Upper lobe of left lung (tissue), 6 donors: ENCODE data around the gene ARHGDIA. TPM values are rescaled to one million over a fixed set of nuclear protein-coding genes. Genes with fewer than 3 reads are reported as not detected.

Experiments used
- ATAC-seq, 2 donors: fragments of 200-7000 bp; cut with Tn5 transposase; one replicate each; pipeline ENCODE4 v1.9.1; 2022; ENCODE audit warnings: mild to moderate bottlenecking in 2 of 2, moderate library complexity in 2 of 2; ENCODE audit not compliant: low FRiP score in 2 of 2
- DNase-seq, 2 donors: peaks; one replicate each; pipeline ENCODE4 v3.0.0-alpha.2; 2019 to 2020
- H3K27ac ChIP-seq, 4 donors: fragments of 200-600 bp; sonication (generic); one replicate each; pipeline ENCODE4 v1.5.1; 2016 to 2019
- H3K27me3 ChIP-seq, 4 donors: fragments of 200-600 bp; sonication (generic); one replicate each; pipeline ENCODE4 v1.5.1; 2017 to 2019
- H3K36me3 ChIP-seq, 4 donors: fragments of 200-600 bp; sonication (generic); one replicate each; pipeline ENCODE4 v1.5.1; 2016 to 2019
- H3K4me1 ChIP-seq, 4 donors: fragments of 200-600 bp; sonication (generic); one replicate each; pipeline ENCODE4 v1.5.1; 2018 to 2019
- H3K4me3 ChIP-seq, 4 donors: fragments of 200-600 bp; sonication (generic); one replicate each; pipeline ENCODE4 v1.5.1; 2017 to 2019; ENCODE audit warnings: mild to moderate bottlenecking in 2 of 4, moderate library complexity in 1 of 4
- H3K9me3 ChIP-seq, 4 donors: fragments of 200-600 bp; sonication (generic); one replicate each; pipeline ENCODE4 v1.5.1; 2018 to 2019
- CTCF ChIP-seq, 6 experiments: fragments of 450-650 bp in 4 of 6; fragments of 200-600 bp in 2 of 6; sonication (generic) in 2 of 6; IDR thresholded peaks; one replicate each; pipeline ENCODE4 v1.5.1; 2016 to 2019; ENCODE audit warnings: antibody characterized with exemption in 6 of 6
- EP300 ChIP-seq, 4 donors: sonication (generic); formaldehyde crosslinking; IDR thresholded peaks; one replicate each; pipeline ENCODE4 v1.5.1; 2017; ENCODE audit warnings: antibody characterized with exemption in 4 of 4, control low read depth in 2 of 4
- POLR2A ChIP-seq, 4 donors: fragments of 450-650 bp; IDR thresholded peaks; one replicate each; pipeline ENCODE4 v1.5.1; 2016 to 2017; ENCODE audit warnings: antibody characterized with exemption in 4 of 4, mild to moderate bottlenecking in 2 of 4
- POLR2AphosphoS5 ChIP-seq, 2 donors: sonication (generic); formaldehyde crosslinking; IDR thresholded peaks; one replicate each; pipeline ENCODE4 v1.5.1; 2017; ENCODE audit warnings: antibody characterized with exemption in 2 of 2
- WGBS, 2 donors: methylation state at CpG; one replicate each; pipeline ENCODE4 v1.1.5; 2017 to 2018; 5-methylcytosine and 5-hydroxymethylcytosine counted together
- total RNA-seq, 6 donors: library from RNA; depleted of rRNA in 4 of 6; stranded (reverse); fragments of >200 nt in 4 of 6; gene quantifications; one replicate each; pipeline versions ENCODE4 v1.1.0 to v1.2.1, GENCODE V29; 2016 to 2021
- donor health status: DM: no; HTN: no; CAD: no; lungs with moderate emphysema.
- donor health status: DM: no; HTN: yes; CAD: no; lungs with severe emphysema.

The ARHGDIA gene
- total RNA-seq, 6 donors from 2014 or later: 171 to 522 (median 302) TPM

- Histone ChIP-seq H3K36me3 (peaks cover 10 to 58% (median 52%) of the 10 kb centered on the region in 4 donors), H3K4me1 (peaks cover 12 to 39% (median 25%) of the 10 kb centered on the region in 4 donors), H3K4me3 (peak overlapping the region in 3 of 4 donors; percentile 33 to 98 (median 89)), H3K27ac (peak overlapping the region; percentile 2 to 68 (median 56)), H3K27me3 (no peaks in the 10 kb centered on the region), H3K9me3 (no peaks in the 10 kb centered on the region)
- TF ChIP-seq POLR2A (IDR thresholded peaks at IDR 0.05): no peak
- no peak for TF ChIP-seq POLR2AphosphoS5 (IDR thresholded peaks at IDR 0.05)
- ATAC-seq (no peak), DNase-seq (no peak)
- 78 to 85% methylated on average over 17 to 19 of the region's 19 CpGs for WGBS, 2 donors
These were observed 40.8 kb upstream of the ARHGDIA start for GRCh38 chr17:81911969-81912368.

GRCh38 chr17:81911277-81911961 is 40.3 kb upstream of the ARHGDIA start, which contains the start of gene PCYT2:
Gene PCYT2 (minus strand): TSS chr17:81911399. CDS start chr17:81911355, 44 bp downstream.
- H3K27ac ChIP-seq: peak within 1 kb of the TSS; percentile 59 to 81 (median 62)
- H3K36me3 ChIP-seq: peaks cover 10 to 61% (median 56%) of the 10 kb centered on the region in 4 donors
- DNase-seq: peak; percentile 93 to 97
- WGBS, 2 donors: 10 to 39% methylated on average over 4 to 32 of the region's 84 CpGs
- H3K9me3 ChIP-seq: no peaks in the 10 kb centered on the region
- H3K4me1 ChIP-seq: peaks cover 8 to 33% (median 19%) of the 10 kb centered on the region in 4 donors
- peak in 4 of 6 experiments; percentile 11 to 26 (median 22) for TF ChIP-seq CTCF (IDR thresholded peaks at IDR 0.05)
- no peak for TF ChIP-seq EP300 (IDR thresholded peaks at IDR 0.05)
- no peak for TF ChIP-seq POLR2AphosphoS5 (IDR thresholded peaks at IDR 0.05)
- TF ChIP-seq POLR2A (IDR thresholded peaks at IDR 0.05): peak in 1 of 4 donors; percentile 59
- H3K4me3 ChIP-seq: peak within 1 kb of the TSS; percentile 45 to 98 (median 88)
- no peaks in the 10 kb centered on the region for H3K27me3 ChIP-seq
- peak; percentile 93 to 95 for ATAC-seq

GRCh38 chr17:81910840-81911276 is 39.7 kb upstream of the ARHGDIA start:
- H3K9me3 ChIP-seq: no peaks in the 10 kb centered on the region
- H3K4me3 ChIP-seq: peak overlapping the region; percentile 45 to 98 (median 88)
- TF ChIP-seq POLR2A (IDR thresholded peaks at IDR 0.05) (no peak), POLR2AphosphoS5 (IDR thresholded peaks at IDR 0.05) (no peak), CTCF (IDR thresholded peaks at IDR 0.05) (peak in 1 of 6 experiments; percentile 13), EP300 (IDR thresholded peaks at IDR 0.05) (no peak)
- H3K27me3 ChIP-seq: no peaks in the 10 kb centered on the region
- H3K4me1 ChIP-seq: peaks cover 8 to 28% (median 17%) of the 10 kb centered on the region in 4 donors
- H3K36me3 ChIP-seq: peaks cover 10 to 65% (median 60%) of the 10 kb centered on the region in 4 donors
- DNase-seq (no peak), ATAC-seq (no peak)
- 0% methylated on average over 1 to 35 of the region's 55 CpGs for WGBS, 2 donors
- peak overlapping the region in 3 of 4 donors; percentile 59 to 81 (median 62) for H3K27ac ChIP-seq

- 37 to 49% methylated on average over 19 to 23 of the region's 23 CpGs for WGBS, 2 donors
- Histone ChIP-seq H3K27ac (peak overlapping the region in 3 of 4 donors; percentile 59 to 81 (median 62)), H3K36me3 (peaks cover 10 to 61% (median 58%) of the 10 kb centered on the region in 4 donors), H3K4me3 (peak overlapping the region; percentile 45 to 98 (median 88)), H3K4me1 (peaks cover 8 to 23% (median 17%) of the 10 kb centered on the region in 4 donors), H3K27me3 (no peaks in the 10 kb centered on the region), H3K9me3 (no peaks in the 10 kb centered on the region)
- TF ChIP-seq POLR2AphosphoS5 (IDR thresholded peaks at IDR 0.05) (no peak), CTCF (IDR thresholded peaks at IDR 0.05) (no peak), POLR2A (IDR thresholded peaks at IDR 0.05) (no peak), EP300 (IDR thresholded peaks at IDR 0.05) (no peak)
- peak in 1 of 2 donors; percentile 77 for DNase-seq
- ATAC-seq: no peak
These were observed 39.1 kb upstream of the ARHGDIA start for GRCh38 chr17:81909966-81910839.
